WTC11 (cell line): Measurements from ENCODE around the gene PAM. TPM values are rescaled to one million over a fixed set of nuclear protein-coding genes. Genes with fewer than 3 reads are reported as not detected.
A peak's percentile ranks its signal among the peaks of the same experiment; 100 is the strongest.

ENCODE experiments used
- ATAC-seq: fragments of 200-7000 bp; cut with Tn5 transposase; 2 replicates; pipeline ENCODE4 v1.10.0; 2021; ENCODE audit warnings: mild to moderate bottlenecking, moderate library complexity
- CTCF ChIA-PET: fragments of 300-600 bp; sonication (Branson Sonifier 250); formaldehyde crosslinking; loops from one replicate; lab custom pipeline; 2021; ENCODE audit warnings: antibody characterized with exemption; lab: Charles Lee
- POLR2A ChIA-PET: fragments of 350-600 bp; sonication (Branson Sonifier 250); formaldehyde crosslinking; loops from one replicate; lab custom pipeline; 2021; ENCODE audit warnings: antibody characterized with exemption; lab: Charles Lee
- DNase-seq: peaks from one replicate; pipeline ENCODE4 v3.0.0; 2021; ENCODE audit warnings: low spot score
- H3K27ac Mint-ChIP-seq: 2 replicates; pipeline ENCODE4 v1.8.0; 2021; ENCODE audit warnings: mixed read lengths
- H3K27me3 Mint-ChIP-seq: 2 replicates; pipeline ENCODE4 v1.8.0; 2021; ENCODE audit warnings: low read depth, mild to moderate bottlenecking, moderate library complexity, mixed read lengths
- H3K36me3 Mint-ChIP-seq: 2 replicates; pipeline ENCODE4 v1.8.0; 2021; ENCODE audit warnings: mixed read lengths
- H3K4me1 Mint-ChIP-seq: 2 replicates; pipeline ENCODE4 v1.8.0; 2022; ENCODE audit warnings: mixed read lengths
- H3K4me3 Mint-ChIP-seq: 2 replicates; pipeline ENCODE4 v1.8.0; 2021; ENCODE audit warnings: mild to moderate bottlenecking, moderate library complexity, mixed read lengths
- H3K9me3 Mint-ChIP-seq: 2 replicates; pipeline ENCODE4 v1.8.0; 2021; ENCODE audit warnings: mixed read lengths
- ATF1 ChIP-seq: sonication (generic); formaldehyde crosslinking; IDR thresholded peaks from 2 replicates; pipeline ENCODE4 v1.8.1; 2023; ENCODE audit warnings: mild to moderate bottlenecking, moderate library complexity, missing genetic modification reagents
- EMX1 ChIP-seq: fragments of 250-450 bp; sonication (Bioruptor Pico); IDR thresholded peaks from 2 replicates; pipeline ENCODE4 v1.8.0; 2021; ENCODE audit warnings: mild to moderate bottlenecking
- ETV6 ChIP-seq: sonication (generic); formaldehyde crosslinking; IDR thresholded peaks from 2 replicates; pipeline ENCODE4 v1.8.1; 2022; ENCODE audit warnings: mild to moderate bottlenecking, missing genetic modification reagents
- FOXP1 ChIP-seq: sonication (generic); formaldehyde crosslinking; IDR thresholded peaks from 2 replicates; pipeline ENCODE4 v1.8.0; 2022; ENCODE audit warnings: missing genetic modification reagents, mild to moderate bottlenecking, moderate library complexity, borderline replicate concordance
- GTF2I ChIP-seq: fragments of 250-450 bp; sonication (Bioruptor Pico); conservative IDR thresholded peaks from 2 replicates; pipeline ENCODE4 v1.4.0; 2021; ENCODE audit warnings: mild to moderate bottlenecking
- HMGA2 ChIP-seq: fragments of 250-450 bp; sonication (Bioruptor Pico); IDR thresholded peaks from 2 replicates; pipeline ENCODE4 v1.4.0; 2021; ENCODE audit warnings: mild to moderate bottlenecking, moderate library complexity
- JAZF1 ChIP-seq: fragments of 250-450 bp; sonication (Bioruptor Pico); IDR thresholded peaks from 2 replicates; pipeline ENCODE4 v1.9.0; 2021; ENCODE audit warnings: moderate library complexity, mild to moderate bottlenecking, inconsistent platforms
- NR2C2 ChIP-seq: sonication (generic); formaldehyde crosslinking; IDR thresholded peaks from 2 replicates; pipeline ENCODE4 v1.8.0; 2022; ENCODE audit warnings: mild to moderate bottlenecking, missing genetic modification reagents
- OVOL2 ChIP-seq: fragments of 250-450 bp; sonication (Bioruptor Pico); IDR thresholded peaks from 2 replicates; pipeline ENCODE4 v1.9.0; 2021; ENCODE audit warnings: mild to moderate bottlenecking, borderline replicate concordance
- PRRX2 ChIP-seq: fragments of 250-450 bp; sonication (Bioruptor Pico); IDR thresholded peaks from 2 replicates; pipeline ENCODE4 v1.8.0; 2021; ENCODE audit warnings: mild to moderate bottlenecking
- SOX15 ChIP-seq: fragments of 250-450 bp; sonication (Bioruptor Pico); IDR thresholded peaks from 2 replicates; pipeline ENCODE4 v1.9.0; 2021; ENCODE audit warnings: mild to moderate bottlenecking
- SP1 ChIP-seq: sonication (generic); formaldehyde crosslinking; conservative IDR thresholded peaks from 2 replicates; pipeline ENCODE4 v1.8.1; 2022; ENCODE audit warnings: missing genetic modification reagents
- TP53 ChIP-seq: sonication (generic); formaldehyde crosslinking; IDR thresholded peaks from 2 replicates; pipeline ENCODE4 v1.8.1; 2023; ENCODE audit warnings: mild to moderate bottlenecking, missing genetic modification reagents
- ZBTB21 ChIP-seq: sonication (generic); formaldehyde crosslinking; IDR thresholded peaks from 2 replicates; pipeline ENCODE4 v1.8.1; 2023; ENCODE audit warnings: mild to moderate bottlenecking, missing genetic modification reagents, borderline replicate concordance
- ZNF263 ChIP-seq: sonication (generic); formaldehyde crosslinking; IDR thresholded peaks from 2 replicates; pipeline ENCODE4 v1.8.1; 2022; ENCODE audit warnings: low read depth, mild to moderate bottlenecking, moderate library complexity, missing genetic modification reagents
- ZNF317 ChIP-seq: sonication (generic); formaldehyde crosslinking; IDR thresholded peaks from 2 replicates; pipeline ENCODE4 v1.8.1; 2023; ENCODE audit warnings: low read depth, mild to moderate bottlenecking, moderate library complexity, missing genetic modification reagents, borderline replicate concordance
- ZNF396 ChIP-seq: fragments of 250-450 bp; sonication (Bioruptor Pico); IDR thresholded peaks from 2 replicates; pipeline ENCODE4 v1.8.0; 2021; ENCODE audit warnings: mild to moderate bottlenecking, moderate library complexity, borderline replicate concordance
- ZNF416 ChIP-seq: fragments of 250-450 bp; sonication (Bioruptor Pico); IDR thresholded peaks from 2 replicates; pipeline ENCODE4 v1.9.0; 2021; ENCODE audit warnings: mild to moderate bottlenecking, inconsistent platforms
- total RNA-seq: library from RNA; stranded (reverse); gene quantifications from 3 replicates; pipeline ENCODE4 v1.2.3, GENCODE V29; 2021
- TF ChIP-seq, protein P1 (sequence below): sonication (generic); formaldehyde crosslinking; IDR thresholded peaks from 2 replicates; pipeline ENCODE4 v1.8.1; 2023; ENCODE audit warnings: mild to moderate bottlenecking, moderate library complexity, missing genetic modification reagents
- TF ChIP-seq, protein P2 (sequence below): sonication (generic); formaldehyde crosslinking; IDR thresholded peaks from 2 replicates; pipeline ENCODE4 v1.8.0; 2022; ENCODE audit warnings: mild to moderate bottlenecking, missing genetic modification reagents
- TF ChIP-seq, protein P3 (sequence below): sonication (generic); formaldehyde crosslinking; IDR thresholded peaks from 2 replicates; pipeline ENCODE4 v1.8.1; 2023; ENCODE audit warnings: mild to moderate bottlenecking, missing genetic modification reagents, borderline replicate concordance

Gene PAM
- total RNA-seq, 1 experiment from 2014 or later = 52.3 TPM

DNA sequence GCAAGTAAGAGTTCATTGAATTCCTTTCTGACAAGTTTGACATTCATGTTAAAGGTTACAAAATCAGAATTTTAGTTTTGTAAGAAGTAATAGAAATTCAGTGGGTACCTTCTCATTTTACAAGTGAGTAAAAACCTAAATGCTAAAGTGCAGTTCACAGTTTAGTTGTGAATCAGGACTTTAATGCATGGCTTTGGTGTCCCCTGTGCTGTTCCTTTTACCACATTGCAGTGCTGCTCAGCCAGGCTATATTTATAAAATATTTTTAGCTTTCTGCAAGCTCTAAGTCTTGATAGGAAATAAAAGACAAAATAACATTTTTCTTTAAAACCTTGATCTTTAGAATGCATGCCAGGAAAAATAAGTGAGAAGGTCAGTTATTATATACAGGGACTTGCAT lies 26.3 kb downstream of the PAM start:
- POLR2A ChIA-PET = no interaction called here

DNA sequence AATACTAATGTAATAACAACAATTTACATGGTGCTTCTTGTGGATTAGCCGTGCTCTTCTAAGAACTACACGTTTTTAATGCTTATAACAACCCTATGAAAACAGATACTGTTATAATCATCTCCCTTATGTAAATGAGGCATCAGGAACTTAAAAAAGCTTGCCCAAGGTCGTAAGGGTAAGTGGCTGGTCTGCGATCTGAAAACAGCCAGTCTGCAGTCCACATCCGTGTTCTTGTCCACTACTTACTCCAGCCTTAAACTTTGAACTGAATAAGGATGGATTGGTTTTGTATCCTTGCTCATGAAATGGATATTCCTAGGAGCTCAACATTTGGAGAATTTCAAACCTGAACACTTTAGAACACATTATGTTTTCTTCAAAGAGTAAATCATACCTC lies 26.7 kb downstream of the PAM start:
- no peaks in the 10 kb centered on the region for H3K27me3 Mint-ChIP-seq
- peak overlapping the region; percentile 25; the same call in 1 of the 2 replicates for H3K27ac Mint-ChIP-seq
- ChIA-PET CTCF (interaction anchor here (1.0 kb wide), 1 partner anchor 101 kb away, joined by 3 read pairs; no protein-coding TSS in a partner anchor), POLR2A (no interaction called here)
- H3K36me3 Mint-ChIP-seq = peaks cover 9% of the 10 kb centered on the region
- H3K4me3 Mint-ChIP-seq = no peak overlapping the region
- no peak for TF ChIP-seq TP53
- no peak for TF ChIP-seq GTF2I
- no peak for TF ChIP-seq ZBTB21 (CRISPR knock-in tag)
- no peak for TF ChIP-seq NR2C2 (CRISPR knock-in tag)
- TF ChIP-seq ETV6 (CRISPR knock-in tag) = no peak
- TF ChIP-seq, protein P1, sequence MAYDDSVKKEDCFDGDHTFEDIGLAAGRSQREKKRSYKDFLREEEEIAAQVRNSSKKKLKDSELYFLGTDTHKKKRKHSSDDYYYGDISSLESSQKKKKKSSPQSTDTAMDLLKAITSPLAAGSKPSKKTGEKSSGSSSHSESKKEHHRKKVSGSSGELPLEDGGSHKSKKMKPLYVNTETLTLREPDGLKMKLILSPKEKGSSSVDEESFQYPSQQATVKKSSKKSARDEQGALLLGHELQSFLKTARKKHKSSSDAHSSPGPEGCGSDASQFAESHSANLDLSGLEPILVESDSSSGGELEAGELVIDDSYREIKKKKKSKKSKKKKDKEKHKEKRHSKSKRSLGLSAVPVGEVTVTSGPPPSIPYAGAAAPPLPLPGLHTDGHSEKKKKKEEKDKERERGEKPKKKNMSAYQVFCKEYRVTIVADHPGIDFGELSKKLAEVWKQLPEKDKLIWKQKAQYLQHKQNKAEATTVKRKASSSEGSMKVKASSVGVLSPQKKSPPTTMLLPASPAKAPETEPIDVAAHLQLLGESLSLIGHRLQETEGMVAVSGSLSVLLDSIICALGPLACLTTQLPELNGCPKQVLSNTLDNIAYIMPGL (CRISPR knock-in tag) = no peak
- no peak for TF ChIP-seq SOX15 (CRISPR knock-in tag)
- peaks cover 10% of the 10 kb centered on the region; the same call in 1 of the 2 replicates for H3K4me1 Mint-ChIP-seq
- peaks cover 20% of the 10 kb centered on the region for H3K9me3 Mint-ChIP-seq
- ATAC-seq (no peak), DNase-seq (no peak)

More for the DNA sequence above, 26.3 kb downstream of the PAM start:
- no peaks in the 10 kb centered on the region for H3K27me3 Mint-ChIP-seq
- H3K27ac Mint-ChIP-seq = no peak overlapping the region
- H3K4me3 Mint-ChIP-seq = no peak overlapping the region
- DNase-seq (no peak), ATAC-seq (no peak)
- CTCF ChIA-PET = interaction anchor here (1.0 to 1.4 kb wide), 2 partner anchors 9 to 100 kb away, joined by 3 to 4 read pairs; no protein-coding TSS in a partner anchor
- TF ChIP-seq SP1 (CRISPR knock-in tag) (no peak), ZNF396 (CRISPR knock-in tag) (no peak), EMX1 (CRISPR knock-in tag) (no peak), HMGA2 (CRISPR knock-in tag) (no peak), ZNF263 (CRISPR knock-in tag) (no peak), ZNF416 (CRISPR knock-in tag) (no peak), OVOL2 (no peak), ATF1 (CRISPR knock-in tag) (no peak), JAZF1 (no peak), PRRX2 (CRISPR knock-in tag) (no peak), ZNF317 (CRISPR knock-in tag) (no peak), FOXP1 (CRISPR knock-in tag) (no peak), GTF2I (no peak)
- TF ChIP-seq, protein P2, sequence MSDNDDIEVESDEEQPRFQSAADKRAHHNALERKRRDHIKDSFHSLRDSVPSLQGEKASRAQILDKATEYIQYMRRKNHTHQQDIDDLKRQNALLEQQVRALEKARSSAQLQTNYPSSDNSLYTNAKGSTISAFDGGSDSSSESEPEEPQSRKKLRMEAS = no peak
- TF ChIP-seq, protein P3, sequence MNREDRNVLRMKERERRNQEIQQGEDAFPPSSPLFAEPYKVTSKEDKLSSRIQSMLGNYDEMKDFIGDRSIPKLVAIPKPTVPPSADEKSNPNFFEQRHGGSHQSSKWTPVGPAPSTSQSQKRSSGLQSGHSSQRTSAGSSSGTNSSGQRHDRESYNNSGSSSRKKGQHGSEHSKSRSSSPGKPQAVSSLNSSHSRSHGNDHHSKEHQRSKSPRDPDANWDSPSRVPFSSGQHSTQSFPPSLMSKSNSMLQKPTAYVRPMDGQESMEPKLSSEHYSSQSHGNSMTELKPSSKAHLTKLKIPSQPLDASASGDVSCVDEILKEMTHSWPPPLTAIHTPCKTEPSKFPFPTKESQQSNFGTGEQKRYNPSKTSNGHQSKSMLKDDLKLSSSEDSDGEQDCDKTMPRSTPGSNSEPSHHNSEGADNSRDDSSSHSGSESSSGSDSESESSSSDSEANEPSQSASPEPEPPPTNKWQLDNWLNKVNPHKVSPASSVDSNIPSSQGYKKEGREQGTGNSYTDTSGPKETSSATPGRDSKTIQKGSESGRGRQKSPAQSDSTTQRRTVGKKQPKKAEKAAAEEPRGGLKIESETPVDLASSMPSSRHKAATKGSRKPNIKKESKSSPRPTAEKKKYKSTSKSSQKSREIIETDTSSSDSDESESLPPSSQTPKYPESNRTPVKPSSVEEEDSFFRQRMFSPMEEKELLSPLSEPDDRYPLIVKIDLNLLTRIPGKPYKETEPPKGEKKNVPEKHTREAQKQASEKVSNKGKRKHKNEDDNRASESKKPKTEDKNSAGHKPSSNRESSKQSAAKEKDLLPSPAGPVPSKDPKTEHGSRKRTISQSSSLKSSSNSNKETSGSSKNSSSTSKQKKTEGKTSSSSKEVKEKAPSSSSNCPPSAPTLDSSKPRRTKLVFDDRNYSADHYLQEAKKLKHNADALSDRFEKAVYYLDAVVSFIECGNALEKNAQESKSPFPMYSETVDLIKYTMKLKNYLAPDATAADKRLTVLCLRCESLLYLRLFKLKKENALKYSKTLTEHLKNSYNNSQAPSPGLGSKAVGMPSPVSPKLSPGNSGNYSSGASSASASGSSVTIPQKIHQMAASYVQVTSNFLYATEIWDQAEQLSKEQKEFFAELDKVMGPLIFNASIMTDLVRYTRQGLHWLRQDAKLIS (CRISPR knock-in tag) = no peak
- peaks cover 9% of the 10 kb centered on the region for H3K36me3 Mint-ChIP-seq
- peaks cover 20% of the 10 kb centered on the region for H3K9me3 Mint-ChIP-seq
- peaks cover 10% of the 10 kb centered on the region; the same call in 1 of the 2 replicates for H3K4me1 Mint-ChIP-seq
